OCI-LY3 (cell line): Measurements from ENCODE around the gene TTI1.

Experiments
- H2AFZ ChIP-seq: fragments of 200-600, 300-600 bp; shearing (Covaris generic); 2 replicates; pipeline ENCODE4 v1.6.0; 2014; ENCODE audit warnings: antibody characterized with exemption, low read depth, low read length
- H3K27ac ChIP-seq: fragments of 200-600, 300-600 bp; sonication (generic); 2 replicates; pipeline ENCODE4 v1.5.1; 2014; ENCODE audit warnings: mild to moderate bottlenecking, low read length, moderate library complexity, mixed read lengths
- H3K27me3 ChIP-seq: fragments of 200-600, 300-600 bp; sonication (generic); 2 replicates; pipeline ENCODE4 v1.6.1; 2014; ENCODE audit warnings: low read depth, low read length, mixed read lengths
- H3K36me3 ChIP-seq: fragments of 200-600, 300-600 bp; sonication (generic); replicated peaks from 2 replicates; pipeline ENCODE3; 2014; ENCODE audit warnings: low read depth, low read length, mixed read lengths
- H3K4me1 ChIP-seq: fragments of 300-600, 200-600 bp; sonication (generic); 2 replicates; pipeline ENCODE4 v1.6.1; 2014; ENCODE audit warnings: low read length, mixed read lengths
- H3K4me2 ChIP-seq: fragments of 200-600, 300-600 bp; sonication (generic); 2 replicates; pipeline ENCODE4 v1.6.1; 2014; ENCODE audit warnings: low read length, mixed read lengths
- H3K4me3 ChIP-seq: fragments of 300-600, 200-600 bp; sonication (generic); 2 replicates; pipeline ENCODE4 v1.5.1; 2014; ENCODE audit warnings: antibody characterized with exemption, mild to moderate bottlenecking, low read length, moderate library complexity
- H3K79me2 ChIP-seq: fragments of 300-600, 200-600 bp; shearing (Covaris generic); 2 replicates; pipeline ENCODE4 v1.6.1; 2014; ENCODE audit warnings: mild to moderate bottlenecking, low read length, mixed read lengths
- H3K9ac ChIP-seq: fragments of 300-600, 200-600 bp; shearing (Covaris generic); 2 replicates; pipeline ENCODE4 v1.6.0; 2014; ENCODE audit warnings: mild to moderate bottlenecking, low read length, moderate library complexity
- H3K9me3 ChIP-seq: fragments of 200-600, 300-600 bp; shearing (Covaris generic); 2 replicates; pipeline ENCODE4 v1.6.1; 2014; ENCODE audit warnings: low read length, mixed read lengths; ENCODE audit not compliant: insufficient read depth
- H4K20me1 ChIP-seq: fragments of 200-600, 300-600 bp; sonication (generic); 2 replicates; pipeline ENCODE4 v1.6.1; 2016; ENCODE audit warnings: low read length, mixed read lengths; ENCODE audit not compliant: insufficient read depth
- EZH2phosphoT487 ChIP-seq: fragments of 200-600 bp; shearing (Covaris generic); IDR thresholded peaks from 2 replicates; pipeline ENCODE4 v1.6.1; 2018; ENCODE audit warnings: antibody characterized with exemption, mixed run types, low read depth
- TF ChIP-seq, protein P1 (sequence below): fragments of 200-600, 300-600 bp; sonication (generic); IDR thresholded peaks from 2 replicates; pipeline ENCODE4 v1.5.1; 2014; ENCODE audit warnings: antibody characterized with exemption, low read length, low read depth

The TTI1 gene

DNA sequence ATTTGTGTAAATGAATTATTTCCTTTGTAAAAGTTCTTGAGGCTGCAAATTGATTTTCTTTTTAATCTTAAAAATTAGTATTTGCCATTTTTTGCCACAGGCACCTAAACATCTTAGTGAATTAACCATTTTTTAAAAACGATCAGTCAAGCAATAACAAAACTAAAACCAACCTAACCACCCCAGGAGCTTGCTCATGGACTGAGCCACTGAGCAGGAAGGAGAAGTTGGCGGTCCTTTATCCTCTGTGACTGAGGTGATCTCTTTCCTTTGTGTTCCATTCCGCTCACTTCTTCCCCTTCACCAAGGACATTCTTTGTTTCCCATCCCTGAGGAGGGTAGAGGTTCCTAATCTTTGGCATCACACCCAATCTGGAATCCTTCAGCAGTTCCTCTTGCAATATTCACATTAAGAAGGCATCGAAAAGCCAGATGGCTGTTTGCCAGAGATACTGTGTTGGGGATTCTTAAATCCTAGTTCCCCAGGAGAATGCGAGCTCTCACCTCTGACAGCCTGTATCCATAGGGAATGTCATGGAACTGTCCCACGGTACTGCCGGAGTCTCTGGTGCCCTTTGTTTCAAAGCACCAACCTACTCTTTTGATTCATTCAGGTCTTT, 30.8 kb upstream of the TTI1 start:
- peak overlapping the region; percentile 38 for H3K4me2 ChIP-seq
- H2AFZ ChIP-seq, result no peak overlapping the region
- no peaks in the 10 kb centered on the region for H3K9me3 ChIP-seq
- no peaks in the 10 kb centered on the region for H4K20me1 ChIP-seq
- TF ChIP-seq, protein P1, sequence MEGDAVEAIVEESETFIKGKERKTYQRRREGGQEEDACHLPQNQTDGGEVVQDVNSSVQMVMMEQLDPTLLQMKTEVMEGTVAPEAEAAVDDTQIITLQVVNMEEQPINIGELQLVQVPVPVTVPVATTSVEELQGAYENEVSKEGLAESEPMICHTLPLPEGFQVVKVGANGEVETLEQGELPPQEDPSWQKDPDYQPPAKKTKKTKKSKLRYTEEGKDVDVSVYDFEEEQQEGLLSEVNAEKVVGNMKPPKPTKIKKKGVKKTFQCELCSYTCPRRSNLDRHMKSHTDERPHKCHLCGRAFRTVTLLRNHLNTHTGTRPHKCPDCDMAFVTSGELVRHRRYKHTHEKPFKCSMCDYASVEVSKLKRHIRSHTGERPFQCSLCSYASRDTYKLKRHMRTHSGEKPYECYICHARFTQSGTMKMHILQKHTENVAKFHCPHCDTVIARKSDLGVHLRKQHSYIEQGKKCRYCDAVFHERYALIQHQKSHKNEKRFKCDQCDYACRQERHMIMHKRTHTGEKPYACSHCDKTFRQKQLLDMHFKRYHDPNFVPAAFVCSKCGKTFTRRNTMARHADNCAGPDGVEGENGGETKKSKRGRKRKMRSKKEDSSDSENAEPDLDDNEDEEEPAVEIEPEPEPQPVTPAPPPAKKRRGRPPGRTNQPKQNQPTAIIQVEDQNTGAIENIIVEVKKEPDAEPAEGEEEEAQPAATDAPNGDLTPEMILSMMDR, result no peak
- no peak for TF ChIP-seq EZH2phosphoT487
- H3K4me1 ChIP-seq, result peaks cover 48% of the 10 kb centered on the region
- H3K79me2 ChIP-seq, result peaks cover 14% of the 10 kb centered on the region
- peak overlapping the region; percentile 48 for H3K27ac ChIP-seq
- no peaks in the 10 kb centered on the region for H3K27me3 ChIP-seq
- peak overlapping the region; percentile 3; the same call in 1 of the 2 replicates for H3K4me3 ChIP-seq
- H3K9ac ChIP-seq, result peak overlapping the region; percentile 33
- peaks cover 87% of the 10 kb centered on the region for H3K36me3 ChIP-seq

DNA sequence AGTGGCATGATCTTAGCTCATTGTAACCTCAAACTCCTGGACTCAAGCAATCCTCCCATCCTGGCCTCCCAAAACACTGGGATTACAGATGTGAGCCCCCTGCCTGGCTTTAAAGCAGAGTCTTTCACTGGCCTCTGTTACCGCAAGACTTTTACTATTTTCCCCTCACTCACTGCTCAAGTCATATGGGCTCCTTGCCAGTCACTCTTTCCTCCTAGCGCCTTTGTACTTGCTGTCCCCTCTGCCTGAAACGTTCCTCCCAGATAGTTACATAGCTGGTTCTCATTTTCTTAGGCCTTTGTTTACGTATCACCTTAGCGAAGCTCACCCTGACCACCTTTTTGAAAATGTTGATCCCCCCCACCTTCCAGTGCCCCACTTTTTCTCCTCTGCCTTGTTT, 29.6 kb upstream of the TTI1 start:
- peaks cover 85% of the 10 kb centered on the region for H3K36me3 ChIP-seq
- no peak overlapping the region for H3K4me2 ChIP-seq
- no peaks in the 10 kb centered on the region for H3K9me3 ChIP-seq
- no peaks in the 10 kb centered on the region for H3K27me3 ChIP-seq
- peaks cover 14% of the 10 kb centered on the region for H3K79me2 ChIP-seq
- peak overlapping the region; percentile 33; the same call in 1 of the 2 replicates for H3K9ac ChIP-seq
- no peak overlapping the region for H2AFZ ChIP-seq
- TF ChIP-seq, protein P1, result no peak
- TF ChIP-seq EZH2phosphoT487, result no peak
- H4K20me1 ChIP-seq, result no peaks in the 10 kb centered on the region
- no peak overlapping the region for H3K4me3 ChIP-seq
- peaks cover 51% of the 10 kb centered on the region for H3K4me1 ChIP-seq
- peak overlapping the region; percentile 48 for H3K27ac ChIP-seq

DNA sequence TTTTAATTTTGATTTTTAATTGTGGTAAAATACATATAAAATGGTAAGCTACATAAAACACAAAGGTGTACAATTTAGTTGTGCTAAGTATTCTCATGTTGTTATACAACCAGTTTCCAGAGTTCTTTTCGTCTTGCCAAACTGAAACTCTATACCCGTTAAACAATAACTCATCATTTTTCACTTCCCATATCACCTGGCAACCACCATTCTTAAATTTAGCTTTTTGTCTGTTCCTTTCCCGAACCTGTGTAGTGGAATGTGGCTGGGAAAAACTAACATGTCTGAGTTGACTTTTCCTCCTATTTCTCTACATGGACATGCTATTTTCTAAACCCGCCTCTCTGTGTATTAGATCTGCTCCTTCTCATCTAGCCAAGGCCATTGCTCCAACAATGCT, 27.9 kb upstream of the TTI1 start:
- peaks cover 70% of the 10 kb centered on the region for H3K36me3 ChIP-seq
- H3K27me3 ChIP-seq, result no peaks in the 10 kb centered on the region
- TF ChIP-seq, protein P1, result no peak
- TF ChIP-seq EZH2phosphoT487, result no peak
- no peaks in the 10 kb centered on the region for H3K9me3 ChIP-seq
- H3K4me2 ChIP-seq, result peak overlapping the region; percentile 59
- H3K4me3 ChIP-seq, result peak overlapping the region; percentile 42
- peak overlapping the region; percentile 52 for H3K9ac ChIP-seq
- peaks cover 69% of the 10 kb centered on the region for H3K4me1 ChIP-seq
- no peaks in the 10 kb centered on the region for H4K20me1 ChIP-seq
- peaks cover 20% of the 10 kb centered on the region for H3K79me2 ChIP-seq
- peak overlapping the region; percentile 84 for H3K27ac ChIP-seq
- no peak overlapping the region for H2AFZ ChIP-seq

DNA sequence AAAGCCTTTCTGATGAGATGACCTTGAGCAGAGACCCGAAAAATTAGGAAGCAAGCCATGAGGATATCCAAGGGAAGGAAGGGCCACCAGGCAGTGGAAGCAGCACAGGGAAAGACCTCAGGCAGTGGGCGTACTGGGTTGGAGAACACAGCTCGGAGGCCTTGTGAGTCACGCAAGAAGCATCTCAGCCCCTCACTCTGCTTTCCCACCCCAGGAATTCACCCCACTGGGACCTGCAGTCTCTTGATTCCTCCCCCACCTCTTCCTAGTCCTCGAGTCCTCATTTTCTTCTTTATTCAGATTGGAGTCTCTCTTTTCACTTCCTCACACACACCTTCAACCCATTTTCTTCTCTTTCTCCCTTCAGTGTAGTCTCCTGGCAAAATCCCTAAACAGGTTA, 27.3 kb upstream of the TTI1 start:
- Histone ChIP-seq H3K79me2 (peaks cover 25% of the 10 kb centered on the region), H3K4me3 (peak overlapping the region; percentile 42), H3K36me3 (peaks cover 68% of the 10 kb centered on the region), H2AFZ (no peak overlapping the region), H3K27ac (peak overlapping the region; percentile 84), H3K9me3 (no peaks in the 10 kb centered on the region), H3K4me2 (peak overlapping the region; percentile 59), H4K20me1 (0 out of 2 replicates have a peak, but pooled peaks cover 3% of the 10 kb centered on the region), H3K4me1 (peaks cover 74% of the 10 kb centered on the region), H3K9ac (peak overlapping the region; percentile 52), H3K27me3 (no peaks in the 10 kb centered on the region)
- TF ChIP-seq EZH2phosphoT487, result no peak
- TF ChIP-seq, protein P1, result no peak
